GM12874 (cell line): ENCODE results near the gene DEF6.

ENCODE experiments used
- TF ChIP-seq, protein P1 (sequence below): IDR thresholded peaks from 2 replicates; pipeline ENCODE4 v1.5.1; 2011; ENCODE audit warnings: low read depth, mild to moderate bottlenecking, control low read depth, low read length, moderate library complexity; ENCODE audit not compliant: insufficient read depth

The DEF6 gene

DNA sequence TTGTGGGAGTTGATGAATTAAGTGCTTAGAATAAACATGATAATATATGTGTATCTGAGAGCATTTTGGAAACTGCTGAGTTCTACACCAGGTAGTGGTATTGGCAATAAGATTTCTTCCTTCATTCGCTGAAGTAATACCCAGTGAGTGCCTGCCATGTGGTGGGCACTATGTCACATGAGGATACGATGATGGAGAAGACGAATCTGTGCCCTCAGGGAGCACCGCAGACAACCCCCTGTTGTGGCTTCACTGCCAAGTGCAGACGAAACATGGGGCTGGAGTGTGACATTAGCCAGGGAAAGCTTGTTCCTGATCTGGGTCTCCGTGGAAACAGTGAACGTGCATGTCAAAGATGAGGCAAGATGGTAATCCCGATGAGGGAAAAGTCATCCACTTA lies 30.2 kb upstream of the DEF6 start:
- TF ChIP-seq, protein P1, sequence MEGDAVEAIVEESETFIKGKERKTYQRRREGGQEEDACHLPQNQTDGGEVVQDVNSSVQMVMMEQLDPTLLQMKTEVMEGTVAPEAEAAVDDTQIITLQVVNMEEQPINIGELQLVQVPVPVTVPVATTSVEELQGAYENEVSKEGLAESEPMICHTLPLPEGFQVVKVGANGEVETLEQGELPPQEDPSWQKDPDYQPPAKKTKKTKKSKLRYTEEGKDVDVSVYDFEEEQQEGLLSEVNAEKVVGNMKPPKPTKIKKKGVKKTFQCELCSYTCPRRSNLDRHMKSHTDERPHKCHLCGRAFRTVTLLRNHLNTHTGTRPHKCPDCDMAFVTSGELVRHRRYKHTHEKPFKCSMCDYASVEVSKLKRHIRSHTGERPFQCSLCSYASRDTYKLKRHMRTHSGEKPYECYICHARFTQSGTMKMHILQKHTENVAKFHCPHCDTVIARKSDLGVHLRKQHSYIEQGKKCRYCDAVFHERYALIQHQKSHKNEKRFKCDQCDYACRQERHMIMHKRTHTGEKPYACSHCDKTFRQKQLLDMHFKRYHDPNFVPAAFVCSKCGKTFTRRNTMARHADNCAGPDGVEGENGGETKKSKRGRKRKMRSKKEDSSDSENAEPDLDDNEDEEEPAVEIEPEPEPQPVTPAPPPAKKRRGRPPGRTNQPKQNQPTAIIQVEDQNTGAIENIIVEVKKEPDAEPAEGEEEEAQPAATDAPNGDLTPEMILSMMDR = no peak

DNA sequence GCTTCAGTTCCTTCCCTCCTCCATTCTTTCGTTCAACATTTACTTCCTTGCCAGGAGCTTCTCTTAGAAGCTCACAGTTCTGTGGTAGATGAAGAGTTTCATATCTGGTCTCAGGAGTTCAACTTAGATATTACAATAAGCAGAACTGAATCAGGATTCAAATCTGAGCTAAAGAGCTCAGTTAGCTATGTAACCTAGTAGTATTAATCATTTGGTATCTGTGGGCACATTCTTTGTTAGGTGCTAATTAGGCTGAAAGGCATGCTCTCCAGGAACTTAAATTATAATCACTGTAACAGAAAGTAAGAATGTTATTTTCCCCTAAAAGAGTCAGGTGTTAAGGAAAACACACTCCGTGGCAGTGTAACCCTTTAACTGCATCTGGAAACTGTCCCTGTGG lies 29.7 kb upstream of the DEF6 start:
- TF ChIP-seq, protein P1 = no peak

- TF ChIP-seq, protein P1 = no peak
These were observed 25.6 kb upstream of the DEF6 start for GRCh38 chr6:35272005-35272404.

- TF ChIP-seq, protein P1 = no peak
These were observed 23.6 kb upstream of the DEF6 start for GRCh38 chr6:35273822-35274559.

DNA sequence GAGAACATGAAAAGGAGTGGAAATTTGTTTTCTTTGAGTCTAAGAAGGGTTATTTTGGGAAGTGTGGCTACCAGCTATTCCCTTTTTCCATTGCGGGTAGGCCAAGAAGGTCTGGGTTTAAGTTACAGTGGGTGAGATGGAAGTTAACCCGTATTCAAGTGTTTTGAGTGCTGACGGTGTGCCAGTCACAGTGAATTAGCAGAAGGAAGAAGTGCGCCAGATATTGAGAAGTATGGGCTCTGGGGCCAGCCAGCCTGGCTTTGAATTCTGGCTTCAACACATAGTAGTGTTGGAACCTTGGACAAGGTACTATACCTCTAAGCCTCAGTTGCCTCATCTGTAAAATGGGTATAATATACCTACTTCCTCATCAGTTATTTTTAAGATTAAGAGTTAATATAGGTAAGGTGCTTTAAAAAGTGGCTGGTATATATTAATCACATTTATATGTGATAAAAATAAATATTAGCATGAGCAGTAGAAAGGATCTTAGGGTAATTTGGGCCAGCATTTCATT lies 21.8 kb upstream of the DEF6 start:
- TF ChIP-seq, protein P1 = no peak

GRCh38 chr6:35278708-35279107 lies 18.9 kb upstream of the DEF6 start:
- TF ChIP-seq, protein P1 = no peak

- TF ChIP-seq, protein P1 = no peak
These were observed 16.7 kb upstream of the DEF6 start for GRCh38 chr6:35280903-35281302.
